ENCODE data around the gene ALAD.

ALAD gene

DNA sequence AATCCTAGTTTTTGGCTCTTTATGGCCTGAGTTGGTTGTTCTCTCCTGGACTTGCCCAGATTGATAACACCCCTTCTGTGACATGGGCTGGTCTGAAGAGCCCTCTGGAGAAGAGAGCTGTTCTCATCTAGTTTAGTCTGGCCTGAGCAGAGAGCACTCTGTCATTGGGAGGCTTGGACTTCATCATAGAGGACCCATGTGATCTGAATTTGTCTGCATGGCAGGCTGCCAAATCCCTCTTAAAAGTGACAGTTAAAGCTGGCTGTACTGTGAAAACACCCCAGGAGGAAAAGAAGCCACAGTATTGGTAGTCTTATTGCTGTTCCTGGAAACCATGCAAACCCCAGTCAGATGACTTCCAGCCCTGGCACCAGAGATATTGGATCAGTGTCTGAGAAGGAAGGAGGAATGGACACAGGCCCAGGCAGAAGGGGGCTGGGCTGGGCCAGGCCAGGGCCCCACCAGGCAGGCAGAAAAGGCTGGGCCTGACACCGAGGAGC lies 57.3 kb downstream of the ALAD start:
- peak; percentile 90 for DNase-seq

DNA sequence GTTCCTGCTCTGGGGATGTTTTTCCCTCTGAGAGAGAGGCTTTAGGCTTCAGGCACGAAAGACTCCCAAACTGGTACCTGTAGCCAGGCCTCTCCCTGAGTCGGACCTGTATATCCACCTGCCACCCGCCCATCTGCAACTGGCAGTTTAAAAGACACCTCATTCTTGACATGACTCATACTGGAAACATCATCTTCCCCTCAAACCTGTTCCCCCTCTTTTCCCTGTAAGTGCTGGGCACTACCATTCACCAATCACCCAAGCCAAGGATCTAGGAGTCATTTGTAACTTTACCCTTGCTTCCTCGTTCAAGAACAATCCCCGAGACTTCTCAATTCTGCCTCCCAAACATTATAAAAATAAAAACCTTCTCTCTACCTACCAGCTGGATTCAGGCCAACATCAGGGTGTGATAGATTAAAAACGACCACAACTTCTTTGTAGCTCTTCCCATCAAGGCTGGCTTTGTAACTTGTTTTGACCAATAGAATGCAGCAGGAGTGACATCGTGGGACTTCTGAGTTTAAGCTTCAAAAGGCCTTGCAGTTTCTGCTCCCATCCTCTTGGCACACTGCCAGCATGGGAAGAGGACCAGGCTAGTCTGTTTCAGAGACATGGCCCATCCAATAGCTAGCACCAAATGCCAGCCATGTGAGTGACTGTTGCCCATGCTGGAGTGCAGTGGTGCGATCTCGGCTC lies 59.2 kb downstream of the ALAD start:
- DNase-seq, result no peak

DNA sequence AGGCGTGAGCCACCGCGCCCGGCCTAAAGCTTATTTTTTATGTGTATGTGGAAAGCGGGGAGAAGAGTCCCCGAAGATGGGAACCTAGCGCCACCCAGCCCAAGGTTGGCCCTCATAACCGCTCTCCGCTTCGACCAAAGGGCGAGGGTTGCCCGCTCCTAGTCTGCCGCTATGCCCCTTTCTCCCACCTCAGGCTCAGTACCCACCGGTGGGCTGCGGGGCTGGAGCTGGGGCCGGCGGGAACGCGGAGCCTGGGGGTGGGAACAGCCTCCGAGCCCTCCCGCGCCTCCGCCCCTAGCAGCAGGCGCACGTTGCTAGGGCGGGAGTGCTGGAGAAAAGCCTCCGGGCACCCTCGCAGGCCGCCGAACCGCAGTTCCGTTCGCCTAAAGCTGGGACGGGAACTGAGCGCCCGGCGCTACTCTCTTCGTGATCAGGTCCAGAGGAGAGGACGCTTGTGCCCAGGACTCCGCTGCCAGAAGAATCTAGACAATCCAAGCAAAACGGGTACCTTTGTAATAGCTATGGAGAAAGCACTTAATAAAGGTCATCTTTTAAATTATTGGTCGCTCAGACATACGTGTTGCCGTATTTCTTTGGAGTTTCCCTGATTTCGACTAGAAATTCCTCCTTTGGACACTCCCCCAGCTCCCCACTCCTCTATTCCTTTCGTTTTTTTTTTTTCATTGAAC lies 60.9 kb downstream of the ALAD start, which contains the start of gene WDR31:
Gene WDR31 (minus strand): TSS at position 265 of the 689 bp plus-strand sequence. CDS start 8,253 bp downstream, outside the sequence.
- peak; percentile 69 for DNase-seq

DNA sequence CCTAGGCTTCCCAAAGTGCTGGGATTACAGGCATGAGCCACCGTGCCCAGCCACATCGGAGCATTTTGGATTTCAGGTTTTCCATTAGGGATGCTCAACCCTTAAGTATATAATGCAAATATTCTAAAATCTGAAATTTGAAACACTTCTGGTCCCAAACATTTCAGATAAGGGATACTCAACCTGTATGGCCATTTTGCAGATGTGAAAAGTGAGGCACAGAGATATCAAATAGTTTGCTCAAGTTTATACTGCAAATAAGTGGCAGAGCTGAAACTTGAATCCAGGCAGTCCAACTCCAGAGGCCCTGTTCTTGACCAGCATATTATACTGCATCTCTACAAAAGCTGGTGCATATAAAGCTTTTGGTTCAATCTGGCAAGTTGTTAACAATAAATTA lies 63.4 kb downstream of the ALAD start:
- DNase-seq, result no peak
